ENCODE data around the gene GALNT2.

- TF ChIP-seq CREB1 (CRISPR knock-in tag; IDR thresholded peaks at IDR 0.05; ENCODE audit: low read depth) (no peak), CTCF (conservative IDR thresholded peaks at IDR 0.05; ENCODE audit: low read depth in 2 of 2) (no peak), POLR2AphosphoS5 (IDR thresholded peaks at IDR 0.05; ENCODE audit: low read depth) (no peak), EZH2 (IDR thresholded peaks at IDR 0.05; ENCODE audit: low read depth, unreplicated experiment) (no peak), ZNF114 (CRISPR knock-in tag; IDR thresholded peaks at IDR 0.05) (no peak), EZH2phosphoT487 (IDR thresholded peaks at IDR 0.05; ENCODE audit: unreplicated experiment) (no peak), REST (IDR thresholded peaks at IDR 0.05; ENCODE audit: unreplicated experiment) (no peak), ZNF462 (CRISPR knock-in tag; IDR thresholded peaks at IDR 0.05) (no peak)
Observed at GRCh38 chr1:230174041-230174440, 107.0 kb downstream of the GALNT2 start.

Measured in GM23338 (cell line).